ENCODE data around the gene KIF5A.
A peak's percentile ranks its signal among the peaks of the same experiment; 100 is the strongest.

The KIF5A gene

GRCh38 chr12:57604992-57605810 is 55.4 kb downstream of the KIF5A start:
- H3K79me2 ChIP-seq (ENCODE audit: insufficient read depth, low read length) = no peaks in the 10 kb centered on the region
- no peak for TF ChIP-seq EZH2phosphoT487 (IDR thresholded peaks at IDR 0.05; ENCODE audit: borderline replicate concordance)
- no peak for TF ChIP-seq CTCF (conservative IDR thresholded peaks at IDR 0.05; ENCODE audit: low read length)
- H3K4me2 ChIP-seq (ENCODE audit: low read depth, low read length, poor library complexity, severe bottlenecking) = peak overlapping the region; percentile 92
- H4K20me1 ChIP-seq (ENCODE audit: insufficient read depth, low read length, poor library complexity, severe bottlenecking) = no peaks in the 10 kb centered on the region
- H3K9ac ChIP-seq (ENCODE audit: low read depth, low read length, poor library complexity, severe bottlenecking) = peak overlapping the region; percentile 76
- H3K4me1 ChIP-seq (ENCODE audit: insufficient read depth, low read length, poor library complexity, severe bottlenecking) = peaks cover 25% of the 10 kb centered on the region
- H3K9me2 ChIP-seq (replicated peaks; ENCODE audit: low read depth, low read length) = no peaks in the 10 kb centered on the region
- peak overlapping the region; percentile 95 for H2AFZ ChIP-seq (ENCODE audit: low read length)
- peak overlapping the region; percentile 81 for H3K4me3 ChIP-seq (ENCODE audit: low read length, poor library complexity, severe bottlenecking)
- H3K27me3 ChIP-seq (ENCODE audit: insufficient read depth, low read length, poor library complexity, severe bottlenecking) = no peaks in the 10 kb centered on the region
- H3F3A ChIP-seq (ENCODE audit: low read depth) = no peaks in the 10 kb centered on the region
- H3K36me3 ChIP-seq (ENCODE audit: insufficient read depth, low read length) = peaks cover 23% of the 10 kb centered on the region; the same call in 1 of the 2 replicates
- no peaks in the 10 kb centered on the region for H3K9me3 ChIP-seq (ENCODE audit: insufficient read depth, low read depth, low read length)

- H3K9me3 ChIP-seq (ENCODE audit: insufficient read depth, low read depth, low read length) = no peaks in the 10 kb centered on the region
- H3K4me2 ChIP-seq (ENCODE audit: low read depth, low read length, poor library complexity, severe bottlenecking) = peak overlapping the region; percentile 92
- peak overlapping the region; percentile 95; the same call in 1 of the 2 replicates for H2AFZ ChIP-seq (ENCODE audit: low read length)
- H3F3A ChIP-seq (ENCODE audit: low read depth) = no peaks in the 10 kb centered on the region
- H4K20me1 ChIP-seq (ENCODE audit: insufficient read depth, low read length, poor library complexity, severe bottlenecking) = no peaks in the 10 kb centered on the region
- H3K36me3 ChIP-seq (ENCODE audit: insufficient read depth, low read length) = peaks cover 16% of the 10 kb centered on the region; the same call in 1 of the 2 replicates
- H3K79me2 ChIP-seq (ENCODE audit: insufficient read depth, low read length) = no peaks in the 10 kb centered on the region
- no peaks in the 10 kb centered on the region for H3K9me2 ChIP-seq (replicated peaks; ENCODE audit: low read depth, low read length)
- H3K4me3 ChIP-seq (ENCODE audit: low read length, poor library complexity, severe bottlenecking) = peak overlapping the region; percentile 81
- no peaks in the 10 kb centered on the region for H3K27me3 ChIP-seq (ENCODE audit: insufficient read depth, low read length, poor library complexity, severe bottlenecking)
- peaks cover 26% of the 10 kb centered on the region for H3K4me1 ChIP-seq (ENCODE audit: insufficient read depth, low read length, poor library complexity, severe bottlenecking)
- H3K9ac ChIP-seq (ENCODE audit: low read depth, low read length, poor library complexity, severe bottlenecking) = peak overlapping the region; percentile 76
- TF ChIP-seq EZH2phosphoT487 (IDR thresholded peaks at IDR 0.05; ENCODE audit: borderline replicate concordance) (no peak), CTCF (conservative IDR thresholded peaks at IDR 0.05; ENCODE audit: low read length) (no peak)
These were observed 56.0 kb downstream of the KIF5A start for GRCh38 chr12:57605811-57606311.

DNA sequence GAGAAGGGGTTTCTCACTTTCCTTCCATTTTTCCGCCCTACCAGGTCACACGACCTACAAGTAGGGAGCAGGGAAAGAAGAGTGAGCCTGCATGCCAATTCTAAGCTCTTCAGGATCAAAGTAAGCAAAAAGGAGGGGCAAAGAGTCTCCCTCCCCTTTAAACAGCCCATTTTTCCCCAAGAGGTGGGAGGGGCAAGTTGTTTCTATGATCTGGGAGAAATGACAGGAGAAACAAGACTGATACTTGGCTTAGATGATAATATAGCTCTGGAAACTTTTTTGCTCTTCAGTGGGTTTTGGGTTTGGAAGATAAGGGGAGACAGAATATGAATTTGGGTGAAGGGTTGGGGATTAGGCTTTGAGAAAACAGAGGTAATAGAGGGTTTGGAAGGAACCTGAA is 56.6 kb downstream of the KIF5A start:
- no peaks in the 10 kb centered on the region for H3K79me2 ChIP-seq (ENCODE audit: insufficient read depth, low read length)
- no peak for TF ChIP-seq CTCF (conservative IDR thresholded peaks at IDR 0.05; ENCODE audit: low read length)
- peaks cover 12% of the 10 kb centered on the region; the same call in 1 of the 2 replicates for H3K36me3 ChIP-seq (ENCODE audit: insufficient read depth, low read length)
- peaks cover 28% of the 10 kb centered on the region for H3K4me1 ChIP-seq (ENCODE audit: insufficient read depth, low read length, poor library complexity, severe bottlenecking)
- no peaks in the 10 kb centered on the region for H3K9me2 ChIP-seq (replicated peaks; ENCODE audit: low read depth, low read length)
- H3K9ac ChIP-seq (ENCODE audit: low read depth, low read length, poor library complexity, severe bottlenecking) = no peak overlapping the region
- no peaks in the 10 kb centered on the region for H3K27me3 ChIP-seq (ENCODE audit: insufficient read depth, low read length, poor library complexity, severe bottlenecking)
- H3K4me3 ChIP-seq (ENCODE audit: low read length, poor library complexity, severe bottlenecking) = no peak overlapping the region
- no peaks in the 10 kb centered on the region for H4K20me1 ChIP-seq (ENCODE audit: insufficient read depth, low read length, poor library complexity, severe bottlenecking)
- H3K9me3 ChIP-seq (ENCODE audit: insufficient read depth, low read depth, low read length) = no peaks in the 10 kb centered on the region
- H2AFZ ChIP-seq (ENCODE audit: low read length) = no peak overlapping the region
- no peak overlapping the region for H3K4me2 ChIP-seq (ENCODE audit: low read depth, low read length, poor library complexity, severe bottlenecking)
- no peaks in the 10 kb centered on the region for H3F3A ChIP-seq (ENCODE audit: low read depth)

All from Loucy (cell line).